SW480 (cell line): Measurements from ENCODE around the gene GNAQ.

Source experiments
- DNase-seq: peaks from one replicate; pipeline ENCODE4 v3.0.0-alpha.2; 2016; ENCODE audit warnings: low spot score

Gene GNAQ

DNA sequence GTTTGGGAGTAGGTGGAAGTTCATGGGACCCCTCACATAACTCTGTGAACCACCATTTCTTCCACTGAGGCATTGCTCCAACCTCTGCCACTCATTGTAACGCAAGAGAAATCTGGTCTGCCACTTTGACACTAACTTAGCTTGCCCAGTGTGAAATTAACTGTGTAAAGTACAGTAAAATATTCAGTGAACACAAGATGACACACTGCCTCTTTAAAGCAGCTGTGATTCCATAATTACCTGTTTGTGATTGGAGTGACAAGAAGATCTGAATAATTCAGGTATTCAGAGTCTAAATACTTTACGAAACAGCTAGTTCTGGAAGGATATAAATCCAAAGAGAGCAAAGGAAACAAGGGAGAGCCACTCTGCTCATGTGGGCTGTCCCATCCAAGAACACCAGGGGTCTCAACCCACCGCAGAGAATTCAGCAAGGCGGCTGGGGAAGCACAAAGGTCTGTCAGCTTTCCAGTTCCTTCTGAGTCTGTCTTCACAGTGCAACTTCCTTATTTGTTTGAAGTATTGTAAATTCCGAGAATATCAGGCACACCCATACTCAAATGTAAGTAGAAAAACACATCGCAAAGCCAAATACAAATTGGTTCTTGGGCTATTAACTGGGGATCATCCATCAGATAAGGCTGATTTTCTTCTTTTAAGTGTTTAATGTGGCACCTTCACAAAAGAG, 86.9 kb downstream of the GNAQ start:
- DNase-seq = no peak

DNA sequence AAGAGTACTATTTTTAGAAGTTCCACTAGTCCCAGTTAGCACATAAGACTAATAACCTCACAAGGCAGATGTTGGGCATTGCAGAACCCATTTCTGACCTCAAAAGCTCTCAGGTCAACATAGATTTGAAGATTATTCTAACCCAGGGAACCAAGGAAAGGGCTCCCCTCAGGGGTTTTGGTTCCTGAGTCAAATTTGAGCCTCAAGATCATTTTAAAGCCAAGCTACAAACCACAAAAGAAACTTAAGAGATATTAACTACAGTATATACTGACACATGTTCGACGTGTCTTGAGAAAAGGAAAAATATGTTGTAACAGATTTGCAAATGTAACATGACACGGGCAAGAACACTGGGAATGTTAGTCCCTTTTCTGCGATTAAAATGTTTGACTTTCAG, 88.6 kb downstream of the GNAQ start:
- DNase-seq = no peak

DNA sequence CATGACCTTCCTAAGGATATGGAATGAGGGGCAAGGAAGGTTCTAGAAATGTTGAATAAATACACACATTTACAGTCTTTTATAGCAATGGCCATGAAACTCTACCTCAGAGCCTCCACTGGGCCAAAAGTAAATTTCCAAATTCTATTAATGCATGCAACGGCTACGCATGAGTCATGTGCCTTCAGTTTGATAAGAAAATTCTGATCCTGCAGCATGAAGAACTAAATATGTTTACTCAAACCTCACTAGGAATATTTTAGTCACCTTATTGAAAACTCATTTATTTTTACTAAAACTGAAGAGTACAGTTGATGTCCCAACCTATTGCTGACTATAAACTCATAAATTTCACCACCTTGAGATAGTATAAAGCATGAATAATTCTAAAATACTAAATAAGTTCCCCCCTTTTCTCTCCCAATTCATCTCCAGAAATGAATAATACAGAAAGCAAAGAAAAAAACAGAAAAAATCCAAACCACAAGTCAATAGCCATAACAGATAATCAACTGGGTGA, 92.4 kb downstream of the GNAQ start:
- DNase-seq = no peak

DNA sequence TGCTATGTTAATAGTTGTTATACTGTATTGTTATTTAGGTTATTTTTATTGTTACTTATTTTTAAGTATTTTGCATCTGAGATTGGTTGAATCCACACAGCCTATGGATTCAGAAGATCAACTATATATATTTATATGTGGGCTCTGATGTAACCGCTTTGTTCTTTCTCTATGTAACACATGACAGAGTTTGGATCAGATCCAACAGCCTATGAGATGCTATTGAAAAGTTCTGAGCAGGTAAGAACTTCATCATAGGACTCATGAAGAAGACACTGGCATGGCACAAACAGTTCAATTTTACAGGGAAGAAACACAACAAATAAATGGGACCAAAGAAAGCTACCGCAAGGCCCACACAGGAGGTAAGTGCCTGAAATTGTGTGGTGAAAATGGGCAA, 93.4 kb downstream of the GNAQ start:
- no peak for DNase-seq

DNA sequence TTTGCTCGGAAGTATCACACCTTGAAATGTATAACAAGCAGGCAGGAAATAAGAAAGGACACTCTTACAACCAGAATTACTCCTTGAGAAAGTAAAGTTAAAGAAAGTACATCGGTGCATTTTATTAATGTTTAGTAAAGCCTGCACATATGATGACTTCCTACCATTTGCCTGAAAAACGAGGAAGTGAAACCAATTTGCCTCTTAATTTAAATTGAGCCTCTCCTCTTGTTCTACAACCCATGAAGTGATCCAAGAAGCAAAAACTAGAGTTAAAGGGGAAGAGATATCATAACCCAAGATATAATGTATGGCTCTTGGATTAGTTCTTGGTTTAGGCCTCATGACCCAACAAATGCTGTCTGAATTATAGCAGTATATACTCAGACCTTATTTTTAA, 95.6 kb downstream of the GNAQ start:
- DNase-seq = no peak

DNA sequence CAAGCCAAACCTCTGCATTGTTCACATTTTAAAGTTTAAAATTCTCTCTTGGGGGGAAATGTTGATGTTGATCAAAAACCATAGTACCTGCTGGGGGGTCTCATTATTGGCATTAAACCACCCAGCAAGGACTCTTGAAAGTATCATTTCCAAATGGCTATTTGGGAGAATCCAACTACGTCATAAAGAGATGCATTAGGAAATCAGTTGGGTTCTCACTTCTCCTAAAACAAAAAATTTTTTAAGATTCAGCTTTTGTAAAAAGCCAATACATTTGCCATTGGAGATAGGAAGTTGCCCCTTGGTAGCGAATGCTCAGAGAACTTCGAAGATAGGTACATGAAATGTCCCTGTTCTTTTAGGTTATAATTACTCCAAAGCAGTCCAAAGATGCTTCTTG, 96.4 kb downstream of the GNAQ start:
- no peak for DNase-seq

DNA sequence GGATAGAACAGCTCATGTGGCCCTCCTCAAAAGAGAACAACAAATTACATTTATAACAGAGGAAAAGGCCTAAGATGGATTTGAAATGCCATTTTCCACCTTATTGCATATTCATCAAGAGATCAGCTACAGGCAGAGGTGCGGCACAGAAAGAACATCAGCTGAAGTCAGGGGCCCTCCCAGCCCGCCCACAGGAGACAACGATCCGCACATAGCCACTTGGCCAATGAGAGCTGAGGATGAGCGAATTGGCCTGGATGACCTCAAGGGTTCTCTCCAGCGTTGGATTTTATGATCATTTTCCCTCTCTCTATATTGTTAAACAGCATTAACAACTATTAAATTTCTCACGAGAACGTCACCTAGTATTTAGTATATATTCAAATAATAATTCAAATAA, 97.6 kb downstream of the GNAQ start:
- DNase-seq = no peak

DNA sequence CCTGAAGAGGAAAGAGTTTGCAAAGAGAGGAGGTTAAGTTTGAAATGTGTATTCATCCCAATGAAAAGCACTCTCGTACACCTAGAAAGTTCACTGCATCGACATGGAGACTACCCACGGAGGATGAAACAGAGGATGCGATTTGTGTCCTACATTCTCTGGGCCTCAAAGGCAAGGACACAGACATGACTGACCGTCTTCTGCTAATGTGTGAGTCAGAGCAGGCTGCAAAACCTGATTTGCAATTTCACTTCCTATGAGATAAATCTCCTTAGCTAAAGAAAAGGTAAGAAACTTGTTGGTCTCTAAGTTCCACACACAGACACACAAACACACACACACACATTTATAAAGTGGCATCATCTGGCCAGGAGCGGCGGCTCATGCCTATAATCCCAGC, 98.6 kb downstream of the GNAQ start:
- no peak for DNase-seq

DNA sequence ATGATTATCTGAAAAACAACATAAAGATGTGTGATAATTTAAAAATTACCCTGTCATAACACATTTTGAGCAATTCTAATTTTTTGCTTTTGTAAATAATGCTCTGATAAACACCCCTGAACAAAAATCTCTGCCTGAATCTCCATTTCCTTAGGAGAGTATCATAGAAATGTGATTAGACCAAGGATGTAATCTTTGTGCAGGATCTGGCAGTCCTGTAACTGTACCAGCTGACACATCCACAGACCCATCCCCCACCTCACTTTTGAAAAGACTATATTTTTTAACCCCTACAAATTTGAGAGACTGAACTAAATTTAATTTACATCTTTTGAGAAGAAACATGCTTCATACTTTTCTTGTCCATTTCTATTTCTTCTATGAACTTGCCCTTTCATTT, 101.7 kb downstream of the GNAQ start:
- no peak for DNase-seq

DNA sequence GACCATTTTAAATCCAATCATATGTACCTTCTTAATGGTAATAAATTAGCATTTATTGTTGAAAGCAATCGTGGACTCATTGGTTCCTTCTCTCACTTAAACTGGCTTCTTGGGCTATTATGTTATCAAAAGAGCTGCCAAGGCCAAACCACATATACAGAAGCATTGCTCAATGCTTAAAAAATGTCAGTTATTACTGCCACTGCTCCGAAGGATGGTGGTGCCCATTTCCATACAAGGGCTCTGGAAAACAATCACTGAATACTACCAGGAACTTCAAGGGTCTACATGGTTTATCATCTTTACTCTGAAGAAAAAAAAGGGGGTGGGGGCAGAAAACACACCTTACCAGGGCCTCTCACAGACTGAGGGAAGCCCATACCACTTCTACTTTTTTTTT, 104.3 kb downstream of the GNAQ start:
- DNase-seq = no peak

DNA sequence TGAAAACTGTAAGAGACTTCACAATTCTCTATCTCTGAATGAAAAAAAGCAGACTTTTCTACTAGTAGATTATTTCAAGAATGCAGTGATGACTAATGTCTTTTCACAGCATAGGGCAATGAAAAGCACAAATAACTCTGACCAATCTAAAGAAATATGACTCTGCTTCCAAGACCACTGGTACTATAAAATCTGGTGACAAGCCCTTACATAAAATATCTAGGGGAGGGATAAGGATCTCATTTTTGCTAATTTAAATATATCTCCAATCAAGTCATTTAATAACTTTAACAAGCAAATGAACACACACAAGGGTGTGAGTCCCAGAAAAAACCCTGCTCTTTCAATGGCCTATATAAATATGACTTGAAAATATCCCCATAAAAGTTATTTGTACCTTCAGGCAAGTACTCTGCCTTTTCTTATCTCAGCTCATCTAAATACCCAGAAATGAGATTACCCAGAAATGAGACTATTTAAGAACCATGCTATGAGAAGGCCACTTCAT, 105.2 kb downstream of the GNAQ start:
- peak; percentile 8 for DNase-seq

DNA sequence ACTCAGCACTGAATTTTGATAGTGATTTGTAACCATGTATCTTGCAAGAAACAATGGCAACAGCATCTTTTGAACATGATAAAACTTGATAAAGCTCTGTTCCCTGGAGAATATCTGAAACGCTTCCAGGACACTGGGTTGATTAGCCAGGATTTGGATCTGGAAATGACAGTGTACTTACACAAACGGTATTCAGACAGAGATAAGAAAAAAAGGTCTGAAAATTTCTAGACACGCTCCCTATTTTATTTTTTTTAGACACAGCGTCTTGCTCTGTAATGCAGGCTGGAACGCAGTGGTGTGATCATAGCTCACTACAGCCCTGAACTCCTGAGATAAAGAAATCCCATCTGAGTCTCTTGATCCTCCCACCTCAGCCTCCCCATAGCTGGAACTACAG, 109.0 kb downstream of the GNAQ start:
- no peak for DNase-seq

DNA sequence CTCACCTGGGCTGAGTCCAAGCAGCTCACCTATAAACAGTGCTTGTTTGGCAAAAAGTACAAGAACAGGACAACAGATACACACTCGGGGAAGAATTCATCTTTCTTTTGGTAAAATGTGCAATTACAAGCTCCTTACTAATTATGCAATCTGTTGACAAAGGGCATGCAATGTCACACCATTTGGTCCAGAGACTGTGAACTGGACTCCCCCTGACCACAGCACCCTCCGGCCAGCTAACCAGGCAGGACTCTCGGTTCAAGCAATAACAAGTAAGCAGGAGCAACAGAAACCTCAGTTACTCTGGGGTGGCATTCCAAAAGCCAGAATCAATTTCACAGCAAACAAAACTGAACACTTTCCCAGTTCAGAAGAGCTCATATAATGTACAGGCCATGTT, 113.8 kb downstream of the GNAQ start:
- no peak for DNase-seq

DNA sequence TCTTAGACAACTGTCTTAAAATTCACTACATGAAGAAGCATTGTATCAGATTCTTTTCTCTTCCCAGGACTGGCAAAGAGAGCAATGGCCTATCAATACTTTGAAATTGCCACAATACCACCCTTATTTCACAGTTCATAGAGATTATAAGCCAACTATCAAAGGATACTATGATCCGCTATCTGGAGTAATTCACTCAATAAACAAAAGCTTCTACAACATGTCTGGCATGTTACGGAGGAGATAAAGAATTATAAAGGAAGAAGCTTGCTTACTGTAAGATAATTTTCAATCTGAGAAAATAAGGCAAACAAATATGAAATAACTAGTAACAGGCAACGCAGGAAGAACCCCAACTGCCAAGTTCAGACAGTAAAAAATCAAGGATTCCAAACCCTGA, 114.8 kb downstream of the GNAQ start:
- DNase-seq = no peak

DNA sequence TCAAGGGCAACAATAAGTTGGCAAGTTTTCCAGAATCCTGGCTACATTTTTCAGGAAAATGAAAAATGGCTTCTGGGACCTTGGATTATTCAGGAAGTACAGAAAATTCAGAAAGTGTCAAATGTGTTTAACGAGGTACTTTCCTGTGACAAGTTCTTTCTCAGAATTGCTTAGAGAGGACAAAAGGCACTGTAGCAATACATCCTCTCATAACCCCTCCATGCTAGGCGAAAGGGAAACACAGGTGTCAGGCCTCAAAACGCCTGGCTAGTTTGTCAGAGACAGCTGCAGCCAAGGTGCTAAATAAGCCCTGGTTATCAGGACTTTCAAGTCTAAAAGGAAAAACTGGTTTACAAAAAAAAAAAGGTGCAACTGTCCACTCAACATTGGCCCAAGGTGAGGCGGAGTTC, 115.2 kb downstream of the GNAQ start:
- no peak for DNase-seq

DNA sequence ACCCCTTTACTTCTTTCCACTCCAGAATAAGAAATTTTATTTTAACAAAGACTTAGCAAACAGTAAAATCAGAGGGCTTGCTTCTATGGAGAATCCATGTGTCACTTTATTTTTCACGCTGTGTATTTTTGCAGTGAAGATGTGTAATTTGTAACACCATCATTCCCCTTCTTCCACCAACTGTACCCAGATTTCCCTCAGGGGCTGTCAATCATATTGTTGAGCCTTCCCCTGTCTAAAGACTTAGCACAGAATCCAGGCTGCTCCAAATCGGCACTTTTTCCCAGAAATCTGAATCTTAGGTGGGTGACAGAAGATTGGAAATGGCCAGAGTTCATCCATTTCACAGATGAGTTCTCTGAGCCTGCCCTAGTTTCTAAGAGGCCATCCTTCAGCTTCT, 115.9 kb downstream of the GNAQ start:
- no peak for DNase-seq

DNA sequence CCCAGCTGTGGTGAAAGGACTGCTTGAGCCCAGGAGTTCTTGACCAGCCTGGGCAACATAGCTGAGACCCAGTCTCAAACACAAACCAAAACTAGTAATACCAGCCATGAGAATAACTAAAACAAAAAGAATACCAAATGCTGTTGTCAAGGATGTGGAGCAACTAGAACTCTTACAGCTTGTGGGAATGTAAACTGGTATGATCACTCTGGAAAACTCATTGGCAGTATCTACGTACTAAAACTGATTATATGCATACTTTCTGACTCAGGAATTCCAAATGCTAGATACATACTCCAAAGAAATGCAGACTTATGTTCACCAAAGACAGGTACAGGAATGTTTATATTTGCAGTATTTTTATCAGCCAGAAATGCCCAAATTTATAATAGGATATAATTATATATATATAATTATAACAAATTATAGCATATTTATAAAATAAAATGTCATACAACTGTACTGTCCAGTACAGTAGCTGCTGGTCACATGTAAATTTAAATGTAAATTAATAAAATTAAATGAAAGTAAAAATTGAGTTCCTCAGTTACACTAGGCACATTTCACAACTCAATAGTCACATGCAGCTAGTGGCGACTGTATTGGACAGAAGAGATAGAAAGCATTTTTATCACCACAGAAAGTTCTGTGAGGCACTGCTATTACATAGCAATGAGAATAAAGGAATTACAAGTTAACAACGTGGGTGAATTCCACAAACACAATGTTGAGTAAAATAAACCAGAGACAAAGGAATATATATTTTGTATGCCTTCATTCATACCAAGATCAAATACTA, 118.5 kb downstream of the GNAQ start:
- no peak for DNase-seq

DNA sequence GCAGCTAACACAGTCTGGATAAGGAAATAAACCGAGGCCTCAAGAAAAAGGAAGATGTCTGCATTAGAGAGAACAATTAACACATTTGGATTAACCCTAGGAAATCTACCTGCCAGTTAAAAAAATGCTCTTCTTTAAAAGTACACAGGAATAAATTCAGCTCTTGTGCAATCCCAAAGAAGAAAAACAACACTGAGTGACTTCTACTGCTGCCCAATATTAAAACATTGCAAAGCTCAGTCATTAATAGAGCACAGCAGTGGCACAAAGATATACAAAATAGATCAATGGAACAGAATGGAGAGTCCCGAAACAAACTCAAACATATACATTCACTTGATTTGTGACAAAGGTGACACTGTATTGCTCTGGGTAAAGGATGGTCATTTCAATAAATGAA, 119.7 kb downstream of the GNAQ start:
- DNase-seq = no peak

DNA sequence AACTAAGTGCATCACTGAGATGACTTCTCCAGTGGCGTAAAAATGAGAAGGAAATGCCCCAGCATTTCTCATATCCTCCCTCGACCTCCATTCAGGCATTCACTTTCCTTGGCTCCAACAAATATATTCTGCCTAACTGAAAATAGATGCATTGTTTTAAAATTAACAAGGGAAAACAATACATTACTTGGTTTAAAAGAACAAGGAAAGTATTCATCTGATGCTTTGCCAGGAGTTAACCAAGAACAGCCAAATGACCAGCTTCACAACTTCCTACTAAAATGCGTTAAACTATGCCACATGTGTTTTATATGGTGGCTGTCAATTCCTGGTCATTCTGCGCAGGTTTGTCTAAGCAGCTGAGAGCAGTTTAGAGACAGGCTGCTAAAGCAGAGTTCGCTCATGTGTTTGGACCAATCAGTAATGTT, 121.4 kb downstream of the GNAQ start:
- no peak for DNase-seq

DNA sequence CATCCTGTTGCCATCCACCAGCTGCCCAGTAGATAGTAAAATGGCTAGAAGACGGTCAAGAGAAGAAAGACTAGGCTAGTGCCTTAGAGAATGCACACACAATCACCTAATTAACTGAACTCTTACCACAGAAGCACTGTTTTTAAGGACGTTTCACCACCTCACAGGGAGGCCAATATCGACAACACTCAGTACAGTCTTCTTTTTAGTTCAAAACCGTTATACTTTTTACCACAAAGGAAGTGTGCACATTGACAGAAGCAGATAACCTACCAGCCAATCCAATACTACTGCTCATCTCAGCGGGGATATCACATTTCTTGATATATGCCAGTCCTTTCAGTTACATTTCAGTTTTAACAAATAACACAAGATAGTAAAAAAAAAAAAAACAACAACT, 122.3 kb downstream of the GNAQ start:
- no peak for DNase-seq

DNA sequence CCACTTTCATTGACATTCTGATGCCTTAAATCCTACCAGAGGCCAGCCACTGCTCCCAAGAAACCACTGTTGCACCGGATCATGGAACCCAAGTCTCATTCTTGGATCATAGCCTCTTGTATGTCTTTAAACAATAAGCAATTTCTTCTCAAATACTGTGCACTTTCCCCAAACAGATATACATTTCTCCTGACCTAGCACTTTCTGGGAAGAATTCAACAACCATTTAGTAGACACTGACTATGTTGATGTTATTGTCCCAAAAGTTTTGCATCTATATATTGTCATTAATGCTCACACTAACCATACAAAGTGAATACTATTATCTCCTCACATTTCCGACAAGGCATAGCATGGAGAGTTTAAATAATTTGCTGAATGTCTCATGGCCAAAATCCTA, 123.3 kb downstream of the GNAQ start:
- DNase-seq = no peak

DNA sequence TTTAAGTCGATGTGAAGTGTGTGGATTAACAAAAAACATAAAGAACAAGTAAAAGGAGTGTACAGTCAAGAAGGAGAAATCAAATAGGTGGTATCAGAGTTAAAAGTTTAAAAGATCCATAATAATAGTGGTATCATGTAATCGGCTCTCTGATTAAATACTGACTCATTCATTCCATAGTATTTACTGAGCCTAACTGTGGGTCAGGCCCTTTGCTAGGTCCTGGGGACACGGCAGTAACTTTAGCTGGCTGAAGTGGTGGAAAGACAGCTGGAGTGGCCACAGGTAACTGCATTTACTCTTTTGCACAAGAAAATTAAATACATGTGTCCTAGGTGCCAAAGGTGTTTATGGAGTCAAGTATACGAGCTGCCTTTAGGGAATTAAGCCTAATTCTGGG, 124.0 kb downstream of the GNAQ start:
- no peak for DNase-seq

DNA sequence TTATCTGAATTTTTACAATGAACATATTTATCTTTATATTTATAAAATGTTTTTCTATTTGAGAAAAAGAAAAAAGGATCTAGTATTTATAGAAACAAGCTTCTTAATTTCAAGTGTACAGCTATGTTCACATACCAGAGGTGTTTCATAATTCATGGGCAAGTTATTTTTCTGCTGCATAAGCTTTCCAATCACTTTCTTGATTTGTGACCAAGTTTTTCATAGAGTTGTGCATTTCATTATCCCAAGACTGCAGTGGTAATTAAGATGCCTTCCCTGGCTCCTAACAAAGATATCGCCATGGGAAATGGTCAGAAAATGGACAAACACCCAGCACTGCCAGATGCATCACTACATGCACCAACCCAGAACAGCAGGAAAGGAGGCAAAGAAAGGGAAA, 124.6 kb downstream of the GNAQ start:
- no peak for DNase-seq
